H9 (cell line): Measurements from ENCODE around the gene ASCC1. TPM values are rescaled to one million over a fixed set of nuclear protein-coding genes. Genes with fewer than 3 reads are reported as not detected.
A peak's percentile ranks its signal among the peaks of the same experiment; 100 is the strongest.
"Not testable (repeated sequence)": the region's sequence is repeated elsewhere in the genome, so short reads cannot be mapped to it uniquely, and the experiment has no call there.

Experiments used
- DNase-seq: peaks from one replicate; pipeline ENCODE4 v3.0.0-alpha.2; 2017
- H2AFZ ChIP-seq: one replicate; pipeline ENCODE4 v1.6.1; 2013; ENCODE audit warnings: mild to moderate bottlenecking, low read length, control low read depth, moderate library complexity
- H2AK5ac ChIP-seq: 2 replicates; pipeline ENCODE4 v1.6.1; 2013; ENCODE audit warnings: low read length, control low read depth, mixed read lengths; ENCODE audit not compliant: insufficient read length
- H2BK120ac ChIP-seq: one replicate; pipeline ENCODE4 v1.6.1; 2013; ENCODE audit warnings: low read depth, mild to moderate bottlenecking, low read length, control low read depth, inconsistent platforms; ENCODE audit not compliant: poor library complexity, severe bottlenecking
- H2BK12ac ChIP-seq: 2 replicates; pipeline ENCODE4 v1.6.1; 2013; ENCODE audit warnings: low read length, control low read depth, mixed read lengths, low read depth; ENCODE audit not compliant: insufficient read length
- H2BK15ac ChIP-seq: 2 replicates; pipeline ENCODE4 v1.6.1; 2013; ENCODE audit warnings: low read depth, low read length, control low read depth
- H2BK20ac ChIP-seq: one replicate; pipeline ENCODE4 v1.6.1; 2013; ENCODE audit warnings: low read depth, mild to moderate bottlenecking, low read length, control low read depth, inconsistent platforms; ENCODE audit not compliant: poor library complexity, severe bottlenecking
- H2BK5ac ChIP-seq: 2 replicates; pipeline ENCODE4 v1.6.1; 2013; ENCODE audit warnings: low read length, control low read depth, mixed read lengths; ENCODE audit not compliant: insufficient read length
- H3K14ac ChIP-seq: 2 replicates; pipeline ENCODE4 v1.6.1; 2013; ENCODE audit warnings: low read length, control low read depth; ENCODE audit not compliant: insufficient read depth
- H3K18ac ChIP-seq: 2 replicates; pipeline ENCODE4 v1.6.1; 2013; ENCODE audit warnings: low read depth, mild to moderate bottlenecking, mixed read lengths, low read length, control low read depth; ENCODE audit not compliant: insufficient read length
- H3K23ac ChIP-seq: 2 replicates; pipeline ENCODE4 v1.6.1; 2013; ENCODE audit warnings: low read length, control low read depth, mixed read lengths, low read depth; ENCODE audit not compliant: insufficient read length
- H3K23me2 ChIP-seq: 2 replicates; pipeline ENCODE4 v1.6.1; 2013; ENCODE audit warnings: low read depth, mild to moderate bottlenecking, mixed read lengths, low read length, control low read depth; ENCODE audit not compliant: insufficient read length, poor library complexity, severe bottlenecking
- H3K27ac ChIP-seq: 2 replicates; pipeline ENCODE4 v1.5.1; 2013; ENCODE audit warnings: low read length, control low read depth, mixed read lengths, low read depth; ENCODE audit not compliant: insufficient read length
- H3K27me3 ChIP-seq: 2 replicates; pipeline ENCODE4 v1.6.1; 2013; ENCODE audit warnings: low read length, control low read depth, inconsistent platforms; ENCODE audit not compliant: insufficient read depth
- H3K4ac ChIP-seq: 2 replicates; pipeline ENCODE4 v1.6.1; 2013; ENCODE audit warnings: low read depth, mild to moderate bottlenecking, control low read depth, inconsistent platforms, low read length, moderate library complexity
- H3K4me1 ChIP-seq: 2 replicates; pipeline ENCODE4 v1.6.1; 2013; ENCODE audit warnings: low read length, control low read depth, inconsistent platforms; ENCODE audit not compliant: insufficient read depth
- H3K4me2 ChIP-seq: 2 replicates; pipeline ENCODE4 v1.6.1; 2013; ENCODE audit warnings: low read length, control low read depth, mixed read lengths; ENCODE audit not compliant: insufficient read length, insufficient read depth
- H3K56ac ChIP-seq: 2 replicates; pipeline ENCODE4 v1.6.1; 2013; ENCODE audit warnings: low read depth, mild to moderate bottlenecking, mixed read lengths, low read length, control low read depth; ENCODE audit not compliant: insufficient read length
- H3K79me1 ChIP-seq: 2 replicates; pipeline ENCODE4 v1.6.1; 2013; ENCODE audit warnings: low read depth, mild to moderate bottlenecking, moderate library complexity, low read length, control low read depth, inconsistent platforms; ENCODE audit not compliant: insufficient read depth, poor library complexity, severe bottlenecking
- H3K79me2 ChIP-seq: 2 replicates; pipeline ENCODE4 v1.6.1; 2013; ENCODE audit warnings: low read length, control low read depth, inconsistent platforms; ENCODE audit not compliant: insufficient read depth
- H3K9ac ChIP-seq: 2 replicates; pipeline ENCODE4 v1.6.1; 2013; ENCODE audit warnings: low read length, control low read depth, mixed read lengths; ENCODE audit not compliant: insufficient read length; ENCODE audit errors: extremely low read depth
- H3K9me3 ChIP-seq: one replicate; pipeline ENCODE4 v1.6.1; 2013; ENCODE audit warnings: low read depth, low read length, inconsistent platforms; ENCODE audit not compliant: control insufficient read depth
- H3T11ph ChIP-seq: one replicate; pipeline ENCODE4 v1.6.1; 2013; ENCODE audit warnings: mild to moderate bottlenecking, low read length, control low read depth, inconsistent platforms
- H4K20me1 ChIP-seq: one replicate; pipeline ENCODE4 v1.6.1; 2013; ENCODE audit not compliant: control insufficient read depth, insufficient read length, insufficient read depth
- H4K5ac ChIP-seq: 2 replicates; pipeline ENCODE4 v1.6.1; 2013; ENCODE audit warnings: low read depth, mild to moderate bottlenecking, mixed read lengths, low read length, control low read depth; ENCODE audit not compliant: insufficient read length
- H4K8ac ChIP-seq: replicated peaks from 2 replicates; pipeline ENCODE4 v1.6.1; 2013; ENCODE audit warnings: low read length, control low read depth, mixed read lengths, low read depth; ENCODE audit not compliant: insufficient read length
- H4K91ac ChIP-seq: 2 replicates; pipeline ENCODE4 v1.6.1; 2013; ENCODE audit warnings: low read depth, mild to moderate bottlenecking, moderate library complexity, mixed read lengths, low read length, control low read depth; ENCODE audit not compliant: insufficient read length
- H3K27ac Mint-ChIP-seq, 3 experiments: 2 replicates in 2 of 3; 3 replicates in 1 of 3; pipeline ENCODE4 v1.8.0; 2020 to 2021; ENCODE audit warnings: mixed read lengths in 3 of 3, mild to moderate bottlenecking in 1 of 3, moderate library complexity in 1 of 3
- H3K27me3 Mint-ChIP-seq: 2 replicates; pipeline ENCODE4 v1.8.0; 2021; ENCODE audit warnings: low read depth, mild to moderate bottlenecking, moderate library complexity, mixed read lengths
- H3K36me3 Mint-ChIP-seq, 3 experiments: 2 replicates in 2 of 3; 3 replicates in 1 of 3; pipeline ENCODE4 v1.8.0; 2020 to 2021; ENCODE audit warnings: low read depth in 3 of 3, mixed read lengths in 3 of 3; ENCODE audit not compliant: insufficient read depth in 1 of 3
- H3K4me1 Mint-ChIP-seq, 2 experiments: 2 replicates each; pipeline ENCODE4 v1.8.0; 2020; ENCODE audit warnings: mixed read lengths in 2 of 2
- H3K4me3 Mint-ChIP-seq, 2 experiments: 2 replicates in 1 of 2; 3 replicates in 1 of 2; pipeline ENCODE4 v1.8.0; 2020 to 2021; ENCODE audit warnings: mild to moderate bottlenecking in 2 of 2, mixed read lengths in 2 of 2, moderate library complexity in 1 of 2
- H3K9me3 Mint-ChIP-seq, 2 experiments: 2 replicates in 1 of 2; 3 replicates in 1 of 2; pipeline ENCODE4 v1.8.0; 2020; ENCODE audit warnings: mild to moderate bottlenecking in 2 of 2, mixed read lengths in 2 of 2, moderate library complexity in 1 of 2
- WGBS: extraction: QIAGEN DNeasy Blood & Tissue Kit; methylation state at CpG from one replicate; pipeline ENCODE4 v1.1.7; 2013; ENCODE audit warnings: missing lambda C conversion rate, low lambda C conversion rate, mixed read lengths; ENCODE audit not compliant: insufficient read length; ENCODE audit errors: extremely low coverage; 5-methylcytosine and 5-hydroxymethylcytosine counted together
- total RNA-seq: library from RNA; stranded (reverse); gene quantifications from 2 replicates; pipeline ENCODE4 v1.2.1, GENCODE V29; 2021

Gene ASCC1
- total RNA-seq, 1 experiment from 2014 or later: 41.2 TPM

DNA sequence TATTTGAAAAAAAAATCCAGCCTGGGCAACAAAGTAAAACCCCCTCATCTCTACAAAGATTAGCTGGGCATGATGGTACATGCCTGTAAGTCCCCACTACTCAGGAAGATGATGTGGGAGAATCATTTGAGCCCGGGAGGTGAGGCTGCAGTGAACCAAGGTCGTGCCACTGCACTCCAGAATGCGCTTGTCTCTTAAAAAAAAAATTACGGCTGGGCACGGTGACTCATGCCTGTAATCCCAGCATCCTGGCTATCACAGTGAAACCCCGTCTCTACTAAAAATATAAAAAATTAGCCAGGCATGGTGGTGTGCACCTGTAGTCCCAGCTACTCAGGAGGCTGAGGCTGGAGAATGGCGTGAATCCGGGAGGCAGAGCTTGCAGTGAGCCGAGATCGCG is 4.7 kb downstream of the ASCC1 start:
- H3K4me1 ChIP-seq, H4K5ac ChIP-seq, H3K79me1 ChIP-seq, H2BK20ac ChIP-seq, H2BK120ac ChIP-seq, H2BK5ac ChIP-seq, H4K91ac ChIP-seq, H3K9ac ChIP-seq, H2AFZ ChIP-seq, H3K56ac ChIP-seq, H3K14ac ChIP-seq, H3K27ac Mint-ChIP-seq, H2BK15ac ChIP-seq, H3K4me2 ChIP-seq, H4K20me1 ChIP-seq, H2AK5ac ChIP-seq, H3K18ac ChIP-seq, H3T11ph ChIP-seq, H3K27me3 Mint-ChIP-seq, H3K79me2 ChIP-seq, H3K9me3 Mint-ChIP-seq, H3K4me3 Mint-ChIP-seq, H2BK12ac ChIP-seq, H3K4ac ChIP-seq, H3K23me2 ChIP-seq, H4K8ac ChIP-seq, DNase-seq, H3K23ac ChIP-seq, H3K9me3 ChIP-seq, H3K27me3 ChIP-seq, H3K4me1 Mint-ChIP-seq, H3K27ac ChIP-seq: not testable (repeated sequence)
- H3K36me3 Mint-ChIP-seq: peaks cover 4 to 34% (median 18%) of the 10 kb centered on the region in 3 experiments; a peak in 6 of 7 replicates
- WGBS: no CpG with 5 or more reads among the region's 11 CpGs

DNA sequence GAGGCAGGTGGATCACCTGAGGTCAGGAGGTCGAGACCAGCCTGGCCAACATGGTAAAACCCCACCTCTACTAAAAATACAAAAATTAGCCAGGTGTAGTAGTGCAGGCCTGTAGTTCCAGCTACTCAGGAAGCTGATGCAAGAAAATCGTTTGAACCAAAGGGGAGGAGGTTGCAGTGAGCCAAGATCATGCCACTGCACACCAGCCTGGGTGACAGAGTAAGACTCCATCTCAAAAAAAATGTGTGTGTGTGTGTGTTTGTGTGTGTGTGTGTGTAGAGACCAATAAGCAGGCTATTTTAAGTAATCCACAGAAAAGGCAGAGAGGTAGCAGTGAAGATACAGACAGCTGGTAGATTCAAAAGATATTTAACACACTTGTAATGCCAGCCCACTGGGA is 7.5 kb downstream of the ASCC1 start:
- not testable (repeated sequence) for H3K23me2 ChIP-seq, H3K4ac ChIP-seq, H3K27me3 ChIP-seq, H3K4me1 ChIP-seq, H3K4me1 Mint-ChIP-seq, H2BK5ac ChIP-seq, H3K9ac ChIP-seq, H3K4me2 ChIP-seq, H3K79me2 ChIP-seq, H4K91ac ChIP-seq, H3K23ac ChIP-seq, H2BK12ac ChIP-seq, H3K14ac ChIP-seq, H2AK5ac ChIP-seq, H4K20me1 ChIP-seq, H3K9me3 Mint-ChIP-seq, H3T11ph ChIP-seq, H2BK120ac ChIP-seq, H2BK20ac ChIP-seq, H4K5ac ChIP-seq, H3K9me3 ChIP-seq, H4K8ac ChIP-seq, H3K4me3 Mint-ChIP-seq, H3K27me3 Mint-ChIP-seq, H2BK15ac ChIP-seq, H3K27ac ChIP-seq, DNase-seq, H3K56ac ChIP-seq, H3K79me1 ChIP-seq, H3K18ac ChIP-seq, H2AFZ ChIP-seq
- Mint-ChIP-seq H3K27ac (peak overlapping the region in 1 of 3 experiments; percentile 64; a peak in 3 of 7 replicates), H3K36me3 (peaks cover 4 to 39% (median 18%) of the 10 kb centered on the region in 3 experiments; a peak in 6 of 7 replicates)
- WGBS: no CpG with 5 or more reads among the region's 2 CpGs
